NK-92 (cell line): ENCODE results near the gene ECI2.
"Not testable (repeated sequence)": the region's sequence is repeated elsewhere in the genome, so short reads cannot be mapped to it uniquely, and the experiment has no call there.

Experiments
- DNase-seq: peaks from one replicate; lab custom pipeline; 2025; ENCODE audit not compliant: unreplicated experiment; lab: John Stamatoyannopoulos, UW

Gene ECI2

DNA sequence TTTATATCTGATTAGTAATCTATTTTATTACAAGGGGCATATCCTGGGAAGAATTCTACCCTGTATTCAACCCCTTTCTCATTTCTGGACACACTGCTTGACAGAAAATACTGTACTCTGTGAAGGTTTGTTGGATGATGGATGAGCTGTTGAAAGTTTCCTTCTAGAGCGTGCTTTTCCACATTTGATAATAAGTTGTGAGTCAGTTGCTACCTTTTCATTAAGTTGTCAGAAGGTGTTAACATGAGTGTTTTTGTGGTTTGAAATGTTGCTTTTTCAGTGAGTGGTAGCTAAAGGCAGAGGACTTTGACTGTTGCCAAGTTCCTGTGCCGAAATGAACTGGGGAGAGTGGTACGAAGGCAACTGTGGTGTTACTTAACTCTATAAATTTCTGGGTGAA is 3.9 kb upstream of the ECI2 start:
- no peak for DNase-seq

- DNase-seq, result no peak
Measured at GRCh38 chr6:4138186-4138585, 2.8 kb upstream of the ECI2 start.

- DNase-seq, result no peak
Measured at GRCh38 chr6:4136354-4136831, 1.0 kb upstream of the ECI2 start.

DNA sequence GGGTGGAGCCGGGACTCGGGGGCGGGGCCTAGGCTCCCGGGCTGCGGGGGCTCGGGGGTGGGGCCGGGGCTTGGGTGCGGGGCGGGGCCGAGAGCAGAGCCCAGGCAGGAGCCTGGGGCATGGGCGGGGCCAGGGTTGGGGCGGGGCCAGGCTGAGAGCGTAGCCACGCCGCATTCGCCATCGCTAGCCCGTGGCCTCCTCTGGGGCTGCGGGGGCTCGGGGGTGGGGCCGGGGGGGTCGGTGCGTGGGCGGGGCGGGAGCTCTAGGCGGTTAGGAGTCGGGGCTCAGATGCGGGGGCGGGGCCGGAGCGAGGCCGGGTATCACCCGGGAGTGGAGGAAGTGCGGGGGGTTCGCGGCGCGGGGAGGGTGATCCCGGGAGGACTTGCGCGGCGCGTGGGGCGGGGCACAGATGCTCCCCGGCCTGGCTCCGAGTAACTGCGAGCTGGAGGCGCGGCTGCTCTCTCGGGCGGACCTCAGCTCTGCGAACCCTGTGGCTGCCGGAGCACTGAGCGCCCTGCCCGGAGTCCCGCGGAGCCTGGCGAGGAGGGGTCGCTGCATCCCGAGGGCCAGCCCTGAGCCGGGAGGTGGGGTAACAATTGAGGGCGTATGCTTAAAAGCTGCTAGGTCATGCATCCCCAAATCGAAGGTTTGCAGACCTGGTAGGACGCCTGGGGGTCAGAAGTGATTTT is 434 bp upstream of the ECI2 start:
- DNase-seq, result peak; percentile 60

- no peak for DNase-seq
Measured at GRCh38 chr6:4133941-4134838, 1.2 kb downstream of the ECI2 start.

DNA sequence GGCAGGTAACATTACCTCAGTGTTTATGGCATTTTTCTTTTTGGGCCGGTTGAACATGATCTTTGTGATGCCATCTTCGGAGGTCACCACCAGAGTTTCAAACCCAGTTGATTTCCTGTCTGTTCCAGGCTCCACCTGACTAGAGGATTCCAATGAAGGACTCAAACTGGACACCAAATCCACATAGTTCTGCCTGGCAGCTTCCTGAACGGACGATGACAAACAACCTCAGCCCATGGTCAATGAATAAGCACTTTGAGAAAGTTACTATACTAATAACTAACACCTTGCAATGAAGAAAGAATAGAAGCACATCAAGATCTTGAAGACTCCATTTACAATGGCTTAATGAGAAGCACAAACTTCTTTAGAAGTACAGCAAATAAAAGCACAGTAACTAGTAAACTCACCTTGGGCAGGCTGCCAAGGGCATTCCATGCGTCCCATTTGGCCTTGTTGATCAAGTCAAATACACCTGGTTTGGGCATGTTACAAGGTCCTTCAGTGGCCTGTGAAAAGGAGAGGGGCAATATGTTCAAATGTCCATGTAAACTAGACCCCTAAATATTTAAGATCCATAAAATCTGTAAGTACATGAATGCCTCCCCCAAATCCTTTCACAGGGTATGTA is 4.9 kb downstream of the ECI2 start:
- no peak for DNase-seq

DNA sequence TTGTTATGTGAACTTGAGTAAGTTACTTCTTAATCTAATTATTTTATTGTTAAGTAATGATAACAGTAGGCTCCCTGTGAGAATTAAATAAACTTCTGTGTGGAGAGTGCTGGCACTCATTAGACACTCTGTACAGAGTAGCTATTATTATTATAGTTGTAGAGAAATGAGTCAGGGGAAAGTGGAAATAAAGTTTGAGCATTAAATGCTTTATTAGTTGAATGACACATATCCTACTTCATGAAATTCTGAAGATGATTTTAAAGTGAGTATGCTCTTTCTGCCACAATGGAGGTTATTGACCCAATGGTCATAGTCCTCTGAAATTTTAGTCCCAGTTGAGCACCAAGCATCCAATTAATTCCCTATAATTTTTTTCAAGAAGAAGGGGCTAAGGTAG is 5.9 kb downstream of the ECI2 start:
- DNase-seq, result no peak

DNA sequence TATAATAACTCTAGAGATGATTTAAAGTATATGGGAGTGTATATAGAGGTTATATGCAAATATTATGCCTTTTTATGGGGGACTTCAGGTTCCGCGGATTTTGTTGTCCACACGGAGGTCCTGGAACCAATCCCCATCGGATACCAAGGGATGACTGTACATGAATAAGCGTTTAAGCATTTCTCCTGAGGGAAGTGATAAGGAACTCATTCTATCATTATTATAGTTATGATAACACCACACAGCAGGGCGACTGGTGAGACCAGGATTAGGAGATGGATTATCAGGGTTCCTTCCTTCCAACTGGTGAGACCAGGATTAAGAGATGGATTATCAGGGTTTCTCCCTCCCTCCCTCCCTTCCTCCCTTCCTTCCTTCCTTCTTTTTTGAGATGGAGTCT is 6.6 kb downstream of the ECI2 start:
- no peak for DNase-seq

DNA sequence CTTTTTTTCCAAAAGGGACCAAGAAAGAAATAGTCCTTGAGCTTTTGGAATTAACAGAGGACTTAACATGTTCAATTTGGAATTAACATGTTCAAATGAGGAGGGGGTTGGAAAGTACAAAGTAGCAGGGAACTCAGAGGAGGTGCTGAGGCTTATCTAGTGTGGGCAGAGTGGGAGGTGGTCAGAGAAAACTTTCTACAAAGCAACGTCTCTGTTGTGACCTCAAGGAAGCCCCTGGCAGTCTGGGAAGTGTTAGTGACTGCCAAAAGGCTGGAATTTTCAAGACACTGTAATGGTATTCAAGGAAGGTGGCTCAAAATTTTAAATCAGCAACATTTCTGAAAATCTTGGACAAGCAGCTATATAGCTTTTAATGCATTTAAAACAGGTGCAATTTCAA is 7.3 kb downstream of the ECI2 start:
- no peak for DNase-seq

DNA sequence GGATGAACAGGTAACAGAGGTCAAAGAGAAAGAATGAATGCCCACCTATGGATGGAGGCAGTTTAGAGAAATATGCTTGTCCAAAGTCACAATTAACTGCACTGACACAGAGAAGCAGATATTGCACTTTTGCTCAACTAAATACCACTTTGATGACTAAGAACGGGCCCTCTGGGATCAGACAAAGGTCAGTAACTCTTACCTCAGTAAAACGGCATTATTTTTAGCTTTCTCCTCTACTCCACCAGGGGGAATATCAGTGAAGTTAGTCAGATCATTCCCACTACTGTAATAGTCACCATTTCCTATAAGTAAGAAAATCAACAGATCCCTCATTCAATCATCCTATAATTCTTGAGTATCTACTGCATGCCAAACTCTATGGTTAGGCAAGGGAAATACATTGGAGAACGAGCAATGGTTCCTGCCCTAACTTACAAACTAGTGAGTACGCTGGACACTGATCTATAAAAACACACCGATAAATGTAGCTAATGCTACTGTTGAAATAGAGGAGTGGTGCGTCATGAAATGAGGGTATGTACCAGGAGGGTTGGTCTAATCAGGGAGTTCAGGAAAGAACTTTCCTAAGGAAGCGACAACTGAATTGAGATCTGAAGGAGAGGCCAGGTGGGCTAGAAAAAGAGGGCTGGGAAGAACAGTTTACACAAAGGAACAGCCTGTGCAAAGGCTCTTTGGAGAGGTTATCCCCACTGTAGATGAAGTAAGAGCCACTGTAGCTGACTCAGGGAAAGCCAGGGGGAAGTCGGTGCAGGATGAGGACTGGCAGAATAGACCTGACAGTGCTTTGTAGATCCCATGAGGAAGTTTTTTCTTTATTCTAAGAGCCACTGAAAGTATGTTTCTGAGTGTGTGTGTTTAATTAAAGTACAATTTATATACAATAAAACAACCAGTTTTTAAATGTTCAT is 9.2 kb downstream of the ECI2 start:
- no peak for DNase-seq

- no peak for DNase-seq
Measured at GRCh38 chr6:4125500-4125899, 9.9 kb downstream of the ECI2 start.

DNA sequence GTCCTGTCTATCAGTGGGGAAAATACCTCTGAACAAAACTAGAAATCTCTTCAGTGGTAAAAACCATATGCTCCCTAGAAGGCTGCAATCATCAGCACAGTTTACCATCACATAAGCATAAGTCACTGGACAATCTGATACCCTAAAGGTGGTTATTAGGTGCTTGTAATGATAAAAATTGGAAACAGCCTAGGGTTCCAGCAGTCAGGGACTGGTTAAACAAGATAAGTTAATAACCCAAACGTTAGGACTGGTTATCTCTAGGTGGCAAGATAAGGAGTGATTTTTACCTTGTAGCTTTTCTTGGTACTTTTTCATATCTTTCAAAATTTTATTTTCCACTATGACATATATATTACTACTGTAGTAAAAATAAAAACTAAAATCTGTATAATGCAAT is 11.0 kb downstream of the ECI2 start:
- no peak for DNase-seq

GRCh38 chr6:4115741-4116140 is 19.6 kb downstream of the ECI2 start:
- no peak for DNase-seq

DNA sequence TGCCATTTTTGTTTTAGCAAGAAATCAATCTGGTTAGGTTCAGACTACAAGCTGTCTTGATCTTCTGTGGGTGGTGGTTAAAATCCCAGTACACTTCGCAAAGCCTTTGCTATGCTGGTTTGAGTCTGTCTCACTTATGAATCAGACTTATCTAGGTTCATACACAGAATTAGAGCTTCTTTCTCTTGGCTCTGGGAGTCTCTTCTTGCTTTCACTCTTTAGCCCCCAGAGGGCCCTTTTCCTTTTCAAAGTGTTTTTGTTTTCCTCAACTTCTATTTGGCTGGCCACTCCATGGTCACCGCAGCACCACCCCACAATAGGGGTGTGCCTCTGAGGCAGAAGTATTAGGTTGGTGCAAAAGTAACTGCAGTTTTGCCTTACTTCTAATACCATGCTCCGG is 21.3 kb downstream of the ECI2 start:
- no peak for DNase-seq

- DNase-seq, result no peak
Measured at GRCh38 chr6:4113649-4114048, 21.7 kb downstream of the ECI2 start.

GRCh38 chr6:4112366-4112765 is 23.0 kb downstream of the ECI2 start:
- no peak for DNase-seq

DNA sequence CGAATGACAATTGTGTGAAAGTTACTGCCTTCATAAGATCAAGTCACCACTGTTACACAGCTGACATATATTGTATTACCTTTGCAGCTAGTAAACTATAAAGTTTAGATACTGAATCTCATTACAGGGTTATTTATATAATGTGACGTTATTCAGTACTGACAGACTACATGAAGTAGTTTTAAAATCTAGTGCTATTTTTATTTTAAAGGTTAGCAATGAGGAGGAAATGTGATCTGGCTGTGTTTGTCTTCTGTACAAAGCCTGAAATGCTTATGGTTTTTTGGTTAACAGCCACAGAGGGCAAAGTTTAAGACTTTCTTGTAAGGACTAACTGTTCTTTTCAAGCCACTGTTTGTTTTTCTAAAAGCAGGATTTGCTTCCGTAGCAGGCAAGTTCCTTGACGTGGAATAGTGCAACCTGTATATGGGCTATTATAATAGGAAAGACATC is 26.0 kb downstream of the ECI2 start:
- not testable (repeated sequence) for DNase-seq

- DNase-seq, result no peak
Measured at GRCh38 chr6:4108561-4109093, 26.7 kb downstream of the ECI2 start.

- DNase-seq, result no peak
Measured at GRCh38 chr6:4107873-4108272, 27.5 kb downstream of the ECI2 start.

- no peak for DNase-seq
Measured at GRCh38 chr6:4105980-4106536, 29.3 kb downstream of the ECI2 start.
